Loucy (cell line): ENCODE results near the gene KIAA0930.

Experiments
- H2AFZ ChIP-seq: fragments of 200-600 bp; sonication (generic); 2 replicates; pipeline ENCODE4 v1.6.0; 2016; ENCODE audit warnings: antibody characterized with exemption, mild to moderate bottlenecking, low read length, moderate library complexity
- H3F3A ChIP-seq: fragments of 200-600 bp; 2 replicates; pipeline ENCODE4 v1.6.0; 2016; ENCODE audit warnings: antibody characterized with exemption, low read depth, mild to moderate bottlenecking
- H3K27me3 ChIP-seq: fragments of 200-600 bp; sonication (generic); 2 replicates; pipeline ENCODE4 v1.6.1; 2014; ENCODE audit warnings: low read length, mild to moderate bottlenecking; ENCODE audit not compliant: insufficient read depth, poor library complexity, severe bottlenecking
- H3K36me3 ChIP-seq: fragments of 200-600 bp; sonication (generic); 2 replicates; pipeline ENCODE4 v1.6.1; 2016; ENCODE audit warnings: low read length; ENCODE audit not compliant: insufficient read depth
- H3K4me1 ChIP-seq: fragments of 200-600 bp; sonication (generic); 2 replicates; pipeline ENCODE4 v1.5.1; 2014; ENCODE audit warnings: low read length, mild to moderate bottlenecking; ENCODE audit not compliant: insufficient read depth, poor library complexity, severe bottlenecking
- H3K4me2 ChIP-seq: fragments of 200-600 bp; sonication (generic); 2 replicates; pipeline ENCODE4 v1.6.0; 2014; ENCODE audit warnings: antibody characterized with exemption, low read length, low read depth, mild to moderate bottlenecking; ENCODE audit not compliant: poor library complexity, severe bottlenecking
- H3K4me3 ChIP-seq: fragments of 200-600 bp; sonication (generic); 2 replicates; pipeline ENCODE4 v1.5.1; 2014; ENCODE audit warnings: low read length, mild to moderate bottlenecking, mixed read lengths; ENCODE audit not compliant: poor library complexity, severe bottlenecking
- H3K79me2 ChIP-seq: fragments of 200-600 bp; sonication (generic); 2 replicates; pipeline ENCODE4 v1.6.1; 2014; ENCODE audit warnings: low read length; ENCODE audit not compliant: insufficient read depth
- H3K9ac ChIP-seq: fragments of 200-600 bp; sonication (generic); 2 replicates; pipeline ENCODE4 v1.6.0; 2014; ENCODE audit warnings: mild to moderate bottlenecking, low read depth, low read length, moderate library complexity; ENCODE audit not compliant: poor library complexity, severe bottlenecking
- H3K9me2 ChIP-seq: fragments of 200-600 bp; sonication (generic); replicated peaks from 2 replicates; pipeline ENCODE4 v1.6.1; 2016; ENCODE audit warnings: low read depth, low read length, mixed read lengths
- H3K9me3 ChIP-seq: fragments of 200-600 bp; sonication (generic); 2 replicates; pipeline ENCODE4 v1.6.1; 2014; ENCODE audit warnings: mild to moderate bottlenecking, antibody characterized with exemption, low read length, low read depth; ENCODE audit not compliant: insufficient read depth
- H4K20me1 ChIP-seq: fragments of 200-600 bp; sonication (generic); 2 replicates; pipeline ENCODE4 v1.6.0; 2014; ENCODE audit warnings: antibody characterized with exemption, low read length, mild to moderate bottlenecking; ENCODE audit not compliant: insufficient read depth, poor library complexity, severe bottlenecking
- CTCF ChIP-seq: fragments of 200-600 bp; sonication (generic); conservative IDR thresholded peaks from 2 replicates; pipeline ENCODE4 v1.5.1; 2014; ENCODE audit warnings: mild to moderate bottlenecking, antibody characterized with exemption, low read length
- EZH2phosphoT487 ChIP-seq: fragments of 200-600 bp; IDR thresholded peaks from 2 replicates; pipeline ENCODE4 v1.6.1; 2018; ENCODE audit warnings: antibody characterized with exemption, mild to moderate bottlenecking, moderate library complexity, borderline replicate concordance

The KIAA0930 gene

DNA sequence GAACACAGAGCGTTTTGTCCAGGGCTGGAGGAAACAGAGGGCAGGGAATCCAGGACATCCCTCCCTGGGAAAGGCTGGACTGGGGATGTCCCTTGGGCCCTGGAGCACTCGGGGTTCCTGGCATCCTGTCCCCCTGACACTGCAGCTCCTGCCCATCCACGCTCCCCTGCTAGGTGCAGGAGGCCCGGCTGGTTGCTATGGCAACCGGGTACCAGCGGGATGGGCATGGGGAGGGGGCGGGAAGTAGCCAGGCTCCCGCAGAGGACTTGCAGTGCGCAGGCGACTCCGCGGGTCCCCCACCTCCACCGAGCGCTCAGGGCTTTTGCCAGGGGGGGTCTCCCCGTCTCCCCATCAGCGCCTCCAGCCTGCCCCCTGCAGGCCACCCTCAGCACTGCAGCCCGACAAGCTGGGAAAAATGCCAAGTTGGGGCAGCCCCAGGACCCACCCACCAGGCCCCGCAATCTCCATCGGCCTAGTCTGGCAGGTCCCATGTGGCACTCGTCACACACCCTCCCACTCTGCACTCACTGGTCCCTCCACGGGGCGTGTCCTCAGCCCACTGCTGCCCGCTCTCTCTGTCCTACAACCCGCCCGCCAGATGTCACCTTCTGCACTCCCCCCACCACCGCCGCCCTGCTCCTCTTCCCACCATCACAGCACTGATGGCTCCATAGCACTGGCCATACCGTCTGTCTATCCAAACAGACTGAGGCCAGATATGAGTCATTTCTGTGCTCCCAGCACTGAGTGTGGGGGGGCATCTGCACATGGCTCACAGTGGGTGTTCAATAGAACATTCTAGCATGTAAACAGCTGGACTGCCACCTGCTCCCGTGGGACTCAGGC lies 31.5 kb downstream of the KIAA0930 start:
- no peak overlapping the region for H3K9ac ChIP-seq
- H3K4me2 ChIP-seq, result no peak overlapping the region
- no peaks in the 10 kb centered on the region for H4K20me1 ChIP-seq
- no peaks in the 10 kb centered on the region for H3K9me2 ChIP-seq
- H3K36me3 ChIP-seq, result no peaks in the 10 kb centered on the region
- no peaks in the 10 kb centered on the region for H3F3A ChIP-seq
- no peaks in the 10 kb centered on the region for H3K4me1 ChIP-seq
- H3K9me3 ChIP-seq, result no peaks in the 10 kb centered on the region
- TF ChIP-seq CTCF (peak; percentile 83), EZH2phosphoT487 (no peak)
- no peak overlapping the region for H2AFZ ChIP-seq
- H3K27me3 ChIP-seq, result no peaks in the 10 kb centered on the region
- H3K4me3 ChIP-seq, result no peak overlapping the region
- H3K79me2 ChIP-seq, result no peaks in the 10 kb centered on the region

GRCh38 chr22:45208696-45208992 lies 32.0 kb downstream of the KIAA0930 start:
- no peaks in the 10 kb centered on the region for H4K20me1 ChIP-seq

DNA sequence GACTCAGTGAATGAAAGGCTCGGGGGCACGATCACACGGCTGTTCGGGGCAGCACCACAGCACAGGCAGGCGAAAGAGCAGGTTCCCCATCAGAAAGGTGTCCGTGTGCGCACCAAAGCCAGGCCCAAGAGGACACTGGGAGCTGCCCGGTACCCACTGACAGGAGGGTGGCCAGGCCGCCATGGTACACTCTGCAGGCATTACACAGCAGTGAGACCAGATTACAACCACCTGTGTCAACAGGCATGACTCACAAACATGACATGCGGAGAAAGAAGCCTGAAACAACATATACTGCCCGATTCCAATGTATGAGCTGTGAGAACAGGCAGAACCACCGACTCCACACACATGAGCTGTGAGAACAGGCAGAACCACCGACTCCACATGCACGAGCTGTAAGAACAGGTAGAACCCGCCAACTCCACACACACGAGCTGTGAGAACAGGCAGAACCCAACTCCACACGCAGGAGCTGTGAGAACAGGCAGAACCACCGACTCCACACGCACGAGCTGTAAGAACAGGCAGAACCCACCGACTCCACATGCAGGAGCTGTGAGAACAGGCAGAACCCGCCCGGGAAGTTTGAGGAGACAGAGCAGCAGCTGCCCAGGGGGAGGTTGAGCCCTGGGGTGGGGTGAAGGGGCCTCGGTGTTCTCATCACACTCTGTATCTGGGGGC lies 32.6 kb downstream of the KIAA0930 start:
- TF ChIP-seq CTCF, result no peak
- no peak for TF ChIP-seq EZH2phosphoT487
- H3K9ac ChIP-seq, result no peak overlapping the region
- H3K27me3 ChIP-seq, result no peaks in the 10 kb centered on the region
- H3K79me2 ChIP-seq, result no peaks in the 10 kb centered on the region
- H4K20me1 ChIP-seq, result no peaks in the 10 kb centered on the region
- no peaks in the 10 kb centered on the region for H3K9me3 ChIP-seq
- H3K4me3 ChIP-seq, result no peak overlapping the region
- H3F3A ChIP-seq, result no peaks in the 10 kb centered on the region
- no peak overlapping the region for H2AFZ ChIP-seq
- H3K4me1 ChIP-seq, result no peaks in the 10 kb centered on the region
- H3K36me3 ChIP-seq, result no peaks in the 10 kb centered on the region
- no peak overlapping the region for H3K4me2 ChIP-seq
- H3K9me2 ChIP-seq, result no peaks in the 10 kb centered on the region

More at GRCh38 chr22:45208696-45208992, 32.0 kb downstream of the KIAA0930 start:
- TF ChIP-seq EZH2phosphoT487 (no peak), CTCF (no peak)
- Histone ChIP-seq H2AFZ (no peak overlapping the region), H3K9ac (no peak overlapping the region), H3K4me1 (no peaks in the 10 kb centered on the region), H3K27me3 (no peaks in the 10 kb centered on the region), H3K9me2 (no peaks in the 10 kb centered on the region), H3F3A (no peaks in the 10 kb centered on the region), H3K4me3 (no peak overlapping the region), H3K4me2 (no peak overlapping the region), H3K79me2 (no peaks in the 10 kb centered on the region), H3K36me3 (no peaks in the 10 kb centered on the region), H3K9me3 (no peaks in the 10 kb centered on the region)
